GM12891 (cell line): ENCODE measurements around the gene KRTAP5-7.

Experiments
- POLR2A ChIP-seq: IDR thresholded peaks from 2 replicates; pipeline ENCODE4 v1.6.1; 2011; ENCODE audit warnings: low read depth, low read length, control low read depth
- POLR2AphosphoS5 ChIP-seq: IDR thresholded peaks from 2 replicates; pipeline ENCODE4 v1.6.1; 2011; ENCODE audit warnings: low read depth, low read length, control low read depth
- POU2F2 ChIP-seq: IDR thresholded peaks from 2 replicates; pipeline ENCODE4 v1.6.1; 2011; ENCODE audit warnings: low read depth, mild to moderate bottlenecking, control low read depth, low read length, moderate library complexity
- TAF1 ChIP-seq: IDR thresholded peaks from 2 replicates; pipeline ENCODE4 v1.6.1; 2011; ENCODE audit warnings: low read depth, low read length, control low read depth

GRCh38 chr11:71562120-71562519, 35.1 kb downstream of the KRTAP5-7 start:
- no peak for TF ChIP-seq POLR2A
- no peak for TF ChIP-seq POLR2AphosphoS5
- TF ChIP-seq TAF1: no peak
- no peak for TF ChIP-seq POU2F2
